Upper lobe of left lung (tissue), 6 donors: ENCODE measurements around the gene TTC39A. TPM values are rescaled to one million over a fixed set of nuclear protein-coding genes. Genes with fewer than 3 reads are reported as not detected.

Experiments
- ATAC-seq, 2 donors: fragments of 200-7000 bp; cut with Tn5 transposase; one replicate each; pipeline ENCODE4 v1.9.1; 2022; ENCODE audit warnings: mild to moderate bottlenecking in 2 of 2, moderate library complexity in 2 of 2; ENCODE audit not compliant: low FRiP score in 2 of 2
- DNase-seq, 2 donors: peaks; one replicate each; pipeline ENCODE4 v3.0.0-alpha.2; 2019 to 2020
- H3K27ac ChIP-seq, 4 donors: fragments of 200-600 bp; sonication (generic); one replicate each; pipeline ENCODE4 v1.5.1; 2016 to 2019
- H3K27me3 ChIP-seq, 4 donors: fragments of 200-600 bp; sonication (generic); one replicate each; pipeline ENCODE4 v1.5.1; 2017 to 2019
- H3K36me3 ChIP-seq, 4 donors: fragments of 200-600 bp; sonication (generic); one replicate each; pipeline ENCODE4 v1.5.1; 2016 to 2019
- H3K4me1 ChIP-seq, 4 donors: fragments of 200-600 bp; sonication (generic); one replicate each; pipeline ENCODE4 v1.5.1; 2018 to 2019
- H3K4me3 ChIP-seq, 4 donors: fragments of 200-600 bp; sonication (generic); one replicate each; pipeline ENCODE4 v1.5.1; 2017 to 2019; ENCODE audit warnings: mild to moderate bottlenecking in 2 of 4, moderate library complexity in 1 of 4
- H3K9me3 ChIP-seq, 4 donors: fragments of 200-600 bp; sonication (generic); one replicate each; pipeline ENCODE4 v1.5.1; 2018 to 2019
- EP300 ChIP-seq, 4 donors: sonication (generic); formaldehyde crosslinking; IDR thresholded peaks; one replicate each; pipeline ENCODE4 v1.5.1; 2017; ENCODE audit warnings: antibody characterized with exemption in 4 of 4, control low read depth in 2 of 4
- POLR2A ChIP-seq, 4 donors: fragments of 450-650 bp; IDR thresholded peaks; one replicate each; pipeline ENCODE4 v1.5.1; 2016 to 2017; ENCODE audit warnings: antibody characterized with exemption in 4 of 4, mild to moderate bottlenecking in 2 of 4
- POLR2AphosphoS5 ChIP-seq, 2 donors: sonication (generic); formaldehyde crosslinking; IDR thresholded peaks; one replicate each; pipeline ENCODE4 v1.5.1; 2017; ENCODE audit warnings: antibody characterized with exemption in 2 of 2
- WGBS, 2 donors: methylation state at CpG; one replicate each; pipeline ENCODE4 v1.1.5; 2017 to 2018; 5-methylcytosine and 5-hydroxymethylcytosine counted together
- total RNA-seq, 6 donors: library from RNA; depleted of rRNA in 4 of 6; stranded (reverse); fragments of >200 nt in 4 of 6; gene quantifications; one replicate each; pipeline versions ENCODE4 v1.1.0 to v1.2.1, GENCODE V29; 2016 to 2021
- TF ChIP-seq, protein P1 (sequence below), 6 experiments: fragments of 450-650 bp in 4 of 6; fragments of 200-600 bp in 2 of 6; sonication (generic) in 2 of 6; IDR thresholded peaks; one replicate each; pipeline ENCODE4 v1.5.1; 2016 to 2019; ENCODE audit warnings: antibody characterized with exemption in 6 of 6
- donor health status: DM: no; HTN: no; CAD: no; lungs with moderate emphysema.
- donor health status: DM: no; HTN: yes; CAD: no; lungs with severe emphysema.

Gene TTC39A
- total RNA-seq, 6 donors from 2014 or later = 33.0 to 96.4 (median 55.7) TPM

DNA sequence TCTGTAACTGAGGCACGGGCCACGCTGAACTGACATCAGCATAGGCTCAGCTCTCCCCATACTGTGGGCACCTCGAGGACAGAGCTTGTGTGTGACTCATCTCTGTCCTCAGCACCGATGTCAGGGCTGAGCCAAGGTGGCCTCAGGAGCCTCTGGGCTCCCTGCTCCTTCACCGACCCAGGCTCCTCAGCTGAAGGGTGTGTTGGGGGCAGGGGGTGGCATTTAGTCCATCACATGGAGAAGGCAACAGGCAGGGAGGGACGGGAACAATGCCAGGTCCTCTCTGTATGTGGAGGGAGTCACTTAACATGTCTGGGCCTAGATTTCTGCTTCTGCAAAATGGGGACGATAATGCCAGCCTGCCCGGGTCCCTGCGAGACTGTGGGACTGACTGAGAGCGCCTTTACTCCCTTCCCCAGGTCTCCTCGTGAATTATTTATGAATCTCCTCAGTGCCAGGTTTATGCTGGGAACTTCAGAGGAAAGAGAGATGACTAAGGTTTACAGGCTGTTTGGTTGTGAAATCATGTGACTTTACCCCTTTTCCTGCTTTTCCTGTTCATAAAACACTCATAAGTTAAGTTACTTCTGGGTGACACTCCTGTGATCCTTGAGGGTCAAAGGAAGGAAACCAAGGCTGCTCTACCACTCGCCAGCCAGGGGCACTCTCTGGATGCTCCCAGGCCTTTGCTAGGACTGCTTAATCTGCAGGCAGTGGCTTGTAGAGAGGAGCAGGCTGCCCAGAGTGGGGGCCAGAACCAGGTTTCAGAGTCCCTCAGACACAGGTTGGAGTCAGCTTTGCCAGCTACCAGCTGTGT, 16.2 kb downstream of the TTC39A start:
- TF ChIP-seq POLR2A (IDR thresholded peaks at IDR 0.05) = peak in 1 of 4 donors; percentile 46
- TF ChIP-seq POLR2AphosphoS5 (IDR thresholded peaks at IDR 0.05) = peak; percentile 5 to 50
- TF ChIP-seq, protein P1, sequence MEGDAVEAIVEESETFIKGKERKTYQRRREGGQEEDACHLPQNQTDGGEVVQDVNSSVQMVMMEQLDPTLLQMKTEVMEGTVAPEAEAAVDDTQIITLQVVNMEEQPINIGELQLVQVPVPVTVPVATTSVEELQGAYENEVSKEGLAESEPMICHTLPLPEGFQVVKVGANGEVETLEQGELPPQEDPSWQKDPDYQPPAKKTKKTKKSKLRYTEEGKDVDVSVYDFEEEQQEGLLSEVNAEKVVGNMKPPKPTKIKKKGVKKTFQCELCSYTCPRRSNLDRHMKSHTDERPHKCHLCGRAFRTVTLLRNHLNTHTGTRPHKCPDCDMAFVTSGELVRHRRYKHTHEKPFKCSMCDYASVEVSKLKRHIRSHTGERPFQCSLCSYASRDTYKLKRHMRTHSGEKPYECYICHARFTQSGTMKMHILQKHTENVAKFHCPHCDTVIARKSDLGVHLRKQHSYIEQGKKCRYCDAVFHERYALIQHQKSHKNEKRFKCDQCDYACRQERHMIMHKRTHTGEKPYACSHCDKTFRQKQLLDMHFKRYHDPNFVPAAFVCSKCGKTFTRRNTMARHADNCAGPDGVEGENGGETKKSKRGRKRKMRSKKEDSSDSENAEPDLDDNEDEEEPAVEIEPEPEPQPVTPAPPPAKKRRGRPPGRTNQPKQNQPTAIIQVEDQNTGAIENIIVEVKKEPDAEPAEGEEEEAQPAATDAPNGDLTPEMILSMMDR (IDR thresholded peaks at IDR 0.05) = no peak
- peak in 2 of 4 donors; percentile 25 to 82 for TF ChIP-seq EP300 (IDR thresholded peaks at IDR 0.05)
- WGBS, 2 donors = 47 to 60% methylated on average over 11 to 12 of the region's 12 CpGs
- peaks cover 10 to 45% (median 21%) of the 10 kb centered on the region in 4 donors for H3K4me1 ChIP-seq
- peak overlapping the region; percentile 51 to 81 (median 70) for H3K27ac ChIP-seq
- no peak overlapping the region for H3K4me3 ChIP-seq
- peak in 1 of 2 donors; percentile 68 for DNase-seq
- no peaks in the 10 kb centered on the region for H3K27me3 ChIP-seq
- H3K36me3 ChIP-seq = no peaks in the 10 kb centered on the region
- no peaks in the 10 kb centered on the region for H3K9me3 ChIP-seq
- ATAC-seq = peak; percentile 50 to 66

DNA sequence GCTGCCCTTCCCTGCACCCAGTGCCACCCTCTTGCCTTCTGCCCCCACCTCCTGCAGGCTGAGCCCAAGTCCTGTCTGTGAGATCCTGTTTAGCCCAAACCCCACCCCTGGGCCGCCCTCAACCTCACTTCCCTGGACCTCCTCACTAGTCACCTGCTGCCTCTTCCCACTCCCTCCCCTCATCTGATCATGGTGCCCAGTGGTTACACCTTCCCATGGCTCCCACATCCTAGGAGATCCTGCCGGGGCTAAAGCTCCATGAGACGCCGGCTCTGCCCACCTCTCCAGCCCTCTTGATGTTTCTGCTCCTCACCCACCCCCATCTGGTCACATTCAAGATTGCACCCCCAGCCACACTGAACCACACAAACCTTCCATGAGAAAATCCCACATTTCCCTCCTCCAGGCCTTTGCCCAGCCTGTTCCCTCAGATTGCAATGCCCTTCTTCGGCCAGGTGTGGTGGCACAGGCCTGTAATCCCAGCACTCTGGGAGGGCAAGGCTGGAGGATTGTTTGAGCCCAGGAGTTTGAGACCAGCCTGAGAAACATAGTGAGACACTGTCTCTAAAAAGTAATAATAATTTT, 17.0 kb downstream of the TTC39A start:
- DNase-seq (no peak), ATAC-seq (no peak)
- H3K27ac ChIP-seq = peak overlapping the region; percentile 51 to 81 (median 70)
- H3K27me3 ChIP-seq = no peaks in the 10 kb centered on the region
- no peak overlapping the region for H3K4me3 ChIP-seq
- 81 to 89% methylated on average over 5 of the region's 5 CpGs for WGBS, 2 donors
- TF ChIP-seq POLR2A (IDR thresholded peaks at IDR 0.05) = no peak
- TF ChIP-seq, protein P1 (IDR thresholded peaks at IDR 0.05) = peak in 3 of 6 experiments; percentile 8 to 27 (median 24)
- no peaks in the 10 kb centered on the region for H3K9me3 ChIP-seq
- peaks cover 10 to 45% (median 21%) of the 10 kb centered on the region in 4 donors for H3K4me1 ChIP-seq
- no peaks in the 10 kb centered on the region for H3K36me3 ChIP-seq

DNA sequence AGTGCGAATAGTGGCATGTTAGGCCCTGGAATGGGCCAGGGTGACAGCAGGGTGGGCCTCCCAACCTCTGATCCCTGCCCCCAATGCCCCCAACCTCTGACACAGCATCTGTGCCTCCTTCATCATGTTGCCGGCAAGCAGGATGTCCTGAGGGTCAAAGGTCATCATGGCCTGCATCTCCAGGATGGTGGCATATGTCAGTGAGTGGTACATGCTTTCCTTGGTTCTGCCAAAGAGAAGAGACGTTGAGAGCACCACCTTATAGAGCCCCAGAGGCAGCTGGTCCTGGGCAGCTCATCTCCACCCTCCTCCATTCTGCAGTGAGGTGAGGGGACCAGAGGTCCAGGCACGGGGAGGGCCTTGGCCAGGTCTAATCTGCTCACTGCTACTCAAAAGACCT, 17.6 kb downstream of the TTC39A start:
- Histone ChIP-seq H3K4me1 (peaks cover 10 to 45% (median 21%) of the 10 kb centered on the region in 4 donors), H3K9me3 (no peaks in the 10 kb centered on the region), H3K4me3 (no peak overlapping the region), H3K27me3 (no peaks in the 10 kb centered on the region), H3K27ac (peak overlapping the region in 3 of 4 donors; percentile 51 to 81 (median 74)), H3K36me3 (no peaks in the 10 kb centered on the region)
- no peak for TF ChIP-seq POLR2AphosphoS5 (IDR thresholded peaks at IDR 0.05)
- TF ChIP-seq, protein P1 (IDR thresholded peaks at IDR 0.05) = no peak
- TF ChIP-seq POLR2A (IDR thresholded peaks at IDR 0.05) = no peak
- no peak for TF ChIP-seq EP300 (IDR thresholded peaks at IDR 0.05)
- ATAC-seq = no peak
- 88 to 100% methylated on average over 1 to 4 of the region's 4 CpGs for WGBS, 2 donors
- DNase-seq = no peak

DNA sequence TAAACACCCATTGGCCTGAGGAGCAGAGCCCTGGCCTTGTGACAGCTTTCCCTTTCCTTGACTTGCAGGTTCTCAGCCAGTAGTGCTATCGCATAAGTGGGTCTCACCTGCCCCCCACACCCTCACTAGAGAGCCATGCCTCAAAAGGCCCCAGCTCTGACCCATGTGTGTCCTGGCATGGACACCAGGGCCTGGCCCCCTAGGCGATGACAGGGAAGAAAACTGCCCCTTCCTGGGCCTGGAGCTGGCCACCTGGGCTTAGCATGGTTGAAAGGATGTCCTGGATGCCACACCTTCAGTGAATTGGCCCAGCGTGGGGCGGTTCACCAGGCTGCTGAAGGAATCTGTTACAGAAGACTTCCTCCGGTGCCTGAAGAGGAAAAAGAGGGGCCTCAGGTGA, 18.5 kb downstream of the TTC39A start:
- Histone ChIP-seq H3K27ac (no peak overlapping the region), H3K4me3 (no peak overlapping the region), H3K36me3 (no peaks in the 10 kb centered on the region), H3K9me3 (no peaks in the 10 kb centered on the region), H3K4me1 (peaks cover 10 to 43% (median 21%) of the 10 kb centered on the region in 4 donors), H3K27me3 (no peaks in the 10 kb centered on the region)
- 96 to 97% methylated on average over 5 of the region's 5 CpGs for WGBS, 2 donors
- DNase-seq (no peak), ATAC-seq (no peak)
- no peak for TF ChIP-seq POLR2A (IDR thresholded peaks at IDR 0.05)
- TF ChIP-seq POLR2AphosphoS5 (IDR thresholded peaks at IDR 0.05) = no peak
- no peak for TF ChIP-seq EP300 (IDR thresholded peaks at IDR 0.05)
- TF ChIP-seq, protein P1 (IDR thresholded peaks at IDR 0.05) = no peak
